Measurements from ENCODE around the gene BARX1.

DNA sequence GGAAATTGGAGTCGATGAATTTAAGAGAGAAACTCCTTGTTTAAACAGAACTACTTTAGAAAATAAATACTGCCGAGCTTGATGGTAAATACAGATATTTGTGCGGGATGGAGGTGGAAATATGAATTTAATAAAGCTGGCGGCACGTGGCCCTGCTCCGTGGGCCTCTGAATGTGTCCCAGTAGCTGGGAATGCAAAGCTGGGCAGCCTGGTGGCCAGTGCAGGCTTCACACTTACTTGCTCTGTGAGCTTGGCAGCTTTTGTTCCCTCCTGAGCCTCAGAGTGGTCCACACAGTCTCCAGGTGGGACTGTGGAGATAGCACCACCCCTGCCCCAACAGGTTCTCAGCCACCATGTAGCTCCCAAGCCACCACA, 45.9 kb downstream of the BARX1 start:
- TF ChIP-seq, protein P1, sequence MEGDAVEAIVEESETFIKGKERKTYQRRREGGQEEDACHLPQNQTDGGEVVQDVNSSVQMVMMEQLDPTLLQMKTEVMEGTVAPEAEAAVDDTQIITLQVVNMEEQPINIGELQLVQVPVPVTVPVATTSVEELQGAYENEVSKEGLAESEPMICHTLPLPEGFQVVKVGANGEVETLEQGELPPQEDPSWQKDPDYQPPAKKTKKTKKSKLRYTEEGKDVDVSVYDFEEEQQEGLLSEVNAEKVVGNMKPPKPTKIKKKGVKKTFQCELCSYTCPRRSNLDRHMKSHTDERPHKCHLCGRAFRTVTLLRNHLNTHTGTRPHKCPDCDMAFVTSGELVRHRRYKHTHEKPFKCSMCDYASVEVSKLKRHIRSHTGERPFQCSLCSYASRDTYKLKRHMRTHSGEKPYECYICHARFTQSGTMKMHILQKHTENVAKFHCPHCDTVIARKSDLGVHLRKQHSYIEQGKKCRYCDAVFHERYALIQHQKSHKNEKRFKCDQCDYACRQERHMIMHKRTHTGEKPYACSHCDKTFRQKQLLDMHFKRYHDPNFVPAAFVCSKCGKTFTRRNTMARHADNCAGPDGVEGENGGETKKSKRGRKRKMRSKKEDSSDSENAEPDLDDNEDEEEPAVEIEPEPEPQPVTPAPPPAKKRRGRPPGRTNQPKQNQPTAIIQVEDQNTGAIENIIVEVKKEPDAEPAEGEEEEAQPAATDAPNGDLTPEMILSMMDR (IDR thresholded peaks at IDR 0.05), result no peak
- TF ChIP-seq POLR2A (IDR thresholded peaks at IDR 0.05), result no peak

All from right lobe of liver (tissue), 4 donors.